K562 (cell line): ENCODE data around the gene SLC22A23. TPM values are rescaled to one million over a fixed set of nuclear protein-coding genes. Genes with fewer than 3 reads are reported as not detected.

Experiments
- ATAC-seq: fragments of 200-7000 bp; cut with Tn5 transposase; 3 replicates; pipeline ENCODE4 v1.9.1; 2020; ENCODE audit warnings: moderate library complexity
- BruUV-seq: library from RNA; stranded (reverse); fragments of 400-500 nt; replicated peaks from 2 replicates; lab custom pipeline; 2021; lab: Mats Ljungman, UMichigan
- CTCF ChIA-PET: fragments of 300-600 bp; formaldehyde crosslinking; extraction: SDS; loops from one replicate; lab custom pipeline; 2021; ENCODE audit warnings: low intra/inter-chr PET ratio; lab: Yijun Ruan, JAX
- POLR2A ChIA-PET: fragments of 300-600, 350-650 bp; sonication (Branson Sonifier 250); formaldehyde crosslinking; extraction: SDS; loops from one replicate; lab custom pipeline; 2021; ENCODE audit warnings: antibody characterized with exemption, inconsistent platforms; lab: Yijun Ruan, JAX
- DNase-seq, 4 experiments: peaks; one replicate each; pipeline versions ENCODE4 v3.0.0 to v3.0.0-alpha.2; 2011 to 2018; ENCODE audit warnings: low spot score in 3 of 4, mixed read lengths in 3 of 4; ENCODE audit errors: extremely low read depth in 1 of 4
- FAIRE-seq: peaks from 2 replicates; lab custom pipeline; 2011; peaks lifted over from hg19 to GRCh38; lab: Jason Lieb, UNC
- H2AFZ ChIP-seq: 2 replicates; pipeline ENCODE4 v1.6.0; 2011; ENCODE audit warnings: low read depth, low read length, control low read depth, inconsistent platforms
- H3K27ac ChIP-seq: fragments of 200-600 bp; 3 replicates; pipeline ENCODE4 v1.8.0; 2011; ENCODE audit warnings: low read depth, mild to moderate bottlenecking, control low read depth, inconsistent platforms, low read length, moderate library complexity, mixed read lengths; ENCODE audit errors: extremely low read depth
- H3K27me3 ChIP-seq, 2 experiments: fragments of 300-600 bp in 1 of 2; 2 replicates in 1 of 2; 3 replicates in 1 of 2; pipeline versions ENCODE4 v1.6.0 to v1.8.0; 2011; ENCODE audit warnings: inconsistent platforms in 2 of 2, low read length in 2 of 2, mild to moderate bottlenecking in 1 of 2, mixed read lengths in 1 of 2, moderate library complexity in 1 of 2; ENCODE audit not compliant: control insufficient read depth in 2 of 2, insufficient read depth in 2 of 2
- H3K36me3 ChIP-seq: fragments of 300-600 bp; 3 replicates; pipeline ENCODE4 v1.8.0; 2011; ENCODE audit warnings: mild to moderate bottlenecking, low read length, inconsistent platforms; ENCODE audit not compliant: control insufficient read depth, insufficient read depth
- H3K4me1 ChIP-seq, 2 experiments: fragments of 200-600 bp in 1 of 2; replicated peaks in 1 of 2; 2 replicates in 1 of 2; 3 replicates in 1 of 2; pipeline versions ENCODE4 v1.5.1 to v1.8.0; 2011; ENCODE audit warnings: inconsistent platforms in 2 of 2, low read length in 2 of 2, mild to moderate bottlenecking in 1 of 2, mixed read lengths in 1 of 2, moderate library complexity in 1 of 2; ENCODE audit not compliant: control insufficient read depth in 2 of 2, insufficient read depth in 2 of 2
- H3K4me2 ChIP-seq: 2 replicates; pipeline ENCODE4 v1.6.1; 2011; ENCODE audit warnings: low read length, control low read depth, inconsistent platforms, mixed read lengths; ENCODE audit not compliant: insufficient read depth
- H3K4me3 ChIP-seq: fragments of 200-600 bp; sonication (generic), shearing (Covaris generic); 2 replicates; pipeline ENCODE4 v1.5.1; 2016; ENCODE audit warnings: control low read depth, inconsistent platforms
- H3K79me2 ChIP-seq: fragments of 200-600 bp; 3 replicates; pipeline ENCODE4 v1.8.0; 2011; ENCODE audit warnings: low read length, inconsistent platforms; ENCODE audit not compliant: control insufficient read depth, insufficient read depth
- H3K9ac ChIP-seq, 2 experiments: 2 replicates each; pipeline versions ENCODE4 v1.6.0 to v1.6.1; 2011; ENCODE audit warnings: low read depth in 2 of 2, low read length in 2 of 2, control low read depth in 1 of 2, inconsistent platforms in 1 of 2, mild to moderate bottlenecking in 1 of 2, mixed read lengths in 1 of 2; ENCODE audit not compliant: insufficient read depth in 1 of 2
- H3K9me1 ChIP-seq: one replicate; pipeline ENCODE4 v1.6.0; 2011; ENCODE audit warnings: inconsistent platforms, mild to moderate bottlenecking, low read length, moderate library complexity; ENCODE audit not compliant: control insufficient read depth, insufficient read depth
- H3K9me3 ChIP-seq: replicated peaks from 2 replicates; pipeline ENCODE4 v1.5.1; 2011; ENCODE audit warnings: low read depth, low read length, inconsistent platforms; ENCODE audit not compliant: control insufficient read depth, insufficient read depth
- H4K20me1 ChIP-seq: replicated peaks from 2 replicates; pipeline ENCODE4 v1.6.1; 2011; ENCODE audit warnings: low read length, inconsistent platforms, mixed read lengths; ENCODE audit not compliant: control insufficient read depth, insufficient read depth
- FOXO4 ChIP-seq: fragments of 450-650 bp; formaldehyde crosslinking; IDR thresholded peaks from 2 replicates; pipeline ENCODE4 v1.4.0; 2020; ENCODE audit warnings: mild to moderate bottlenecking, moderate library complexity
- HNRNPK ChIP-seq: fragments of 200-400 bp; formaldehyde crosslinking; IDR thresholded peaks from one replicate; pipeline ENCODE4 v1.6.1; 2018; ENCODE audit warnings: mild to moderate bottlenecking, low read depth, low read length; ENCODE audit not compliant: poor library complexity, severe bottlenecking
- POLR2G ChIP-seq: fragments of 200-400 bp; formaldehyde crosslinking; IDR thresholded peaks from 2 replicates; pipeline ENCODE4 v1.6.1; 2017; ENCODE audit warnings: low read depth, mild to moderate bottlenecking, antibody characterized with exemption, low read length, moderate library complexity
- ZBTB11 ChIP-seq, 3 experiments: fragments of 200-800 bp in 1 of 3; fragments of 250-450 bp in 1 of 3; fragments of 450-650 bp in 1 of 3; sonication (Bioruptor Pico) in 1 of 3; sonication (Bioruptor generic) in 1 of 3; formaldehyde crosslinking in 1 of 3; IDR thresholded peaks; 2 replicates each; pipeline versions ENCODE4 v1.6.1 to v1.8.0; 2016 to 2022; ENCODE audit warnings: mild to moderate bottlenecking in 2 of 3, missing genetic modification characterization in 2 of 3, missing compliant biosample characterization in 1 of 3, moderate library complexity in 1 of 3
- ZNF449 ChIP-seq: fragments of 250-450 bp; sonication (Bioruptor Pico); IDR thresholded peaks from 2 replicates; pipeline ENCODE4 v1.8.0; 2022; ENCODE audit warnings: moderate library complexity, mild to moderate bottlenecking, inconsistent platforms
- ZNF592 ChIP-seq: fragments of 450-650 bp; IDR thresholded peaks from 2 replicates; pipeline ENCODE4 v1.6.1; 2017; ENCODE audit warnings: antibody characterized with exemption, mild to moderate bottlenecking
- WGBS: fragments of 100-300 bp; shearing (Covaris generic); methylation state at CpG from one replicate; pipeline ENCODE4 v1.1.6; 2016; ENCODE audit warnings: low coverage, mixed read lengths; ENCODE audit not compliant: insufficient coverage; ENCODE audit errors: missing lambda C conversion rate; 5-methylcytosine and 5-hydroxymethylcytosine counted together
- in situ Hi-C: fragments of 300-500 bp; cut with MboI; formaldehyde crosslinking; loops from 4 replicates; pipeline ENCODE4 v1.15.0; 2018; ENCODE audit warnings: inconsistent platforms, mixed read lengths
- intact Hi-C: fragments of 100-400 bp; cut with micrococcal nuclease; formaldehyde crosslinking; loops from 2 replicates; pipeline ENCODE4 v1.14.2; 2022
- polyA plus RNA-seq, 8 experiments: library from polyadenylated mRNA; depleted of rRNA in 4 of 8; stranded (reverse) in 5 of 8; unstranded in 3 of 8; fragments of >200 nt; fragmentation: Nextera tagmentation in 2 of 8; fragmentation: Illumina TruSeq in 1 of 8; extraction: Ambion mirVana in 2 of 8; extraction: Trizol in 1 of 8; gene quantifications; 2 replicates each; pipeline versions ENCODE4 v1.2.1 to v1.2.3, GENCODE V29; 2011 to 2014; ENCODE audit warnings: inconsistent platforms in 1 of 8, missing spikeins in 1 of 8
- total RNA-seq, 7 experiments: library from RNA; depleted of rRNA in 6 of 7; stranded (reverse); fragments of >200 nt in 6 of 7; fragmentation: Illumina TruSeq in 2 of 7; extraction: Trizol in 2 of 7; gene quantifications; 2 replicates each; pipeline versions ENCODE4 v1.2.1 to v1.2.3, GENCODE V29; 2011 to 2021; ENCODE audit warnings: low replicate concordance in 1 of 7

SLC22A23 gene
- total and polyA plus RNA-seq, 9 of the 15 experiments (the other 6 are each of a cell fraction or from before 2014, with no cell fraction given) = 0.30 to 8.7 (median 2.5) TPM

- BruUV-seq = no TSS peak
- H3K36me3 ChIP-seq = no peaks in the 10 kb centered on the region
- DNase-seq (no peak), FAIRE-seq (no peak), ATAC-seq (peak; percentile 60)
- POLR2A ChIA-PET = interaction anchor here (0.6 to 1.1 kb wide), 9 partner anchors 10 to 445 kb away, joined by 3 to 4 read pairs (median 3); no protein-coding TSS in a partner anchor
- no peak overlapping the region for H3K4me3 ChIP-seq
- H3K27me3 ChIP-seq = no peaks in the 10 kb centered on the region
- CTCF ChIA-PET = no interaction called here
- H2AFZ ChIP-seq = no peak overlapping the region
- H3K4me2 ChIP-seq = peak overlapping the region; percentile 38; the same call in 1 of the 2 replicates
- H3K9me1 ChIP-seq = peaks cover 7% of the 10 kb centered on the region
- peaks cover 42 to 69% of the 10 kb centered on the region in 2 experiments for H3K4me1 ChIP-seq
- H3K9ac ChIP-seq = 0 out of 4 replicates have a peak overlapping the region, but pooled peaks of 1 of the 2 experiments have one; percentile 4
- H4K20me1 ChIP-seq = peaks cover 26% of the 10 kb centered on the region; the same call in 1 of the 2 replicates
- intact Hi-C loops (loop anchor here (5.0 to 10.0 kb wide), 3 partner anchors 43 to 686 kb away; no protein-coding TSS in a partner anchor), in situ Hi-C loops (loop anchor here (10.0 kb wide), 1 partner anchor 306 kb away; no protein-coding TSS in a partner anchor)
- no peaks in the 10 kb centered on the region for H3K9me3 ChIP-seq
- H3K79me2 ChIP-seq = no peaks in the 10 kb centered on the region
- H3K27ac ChIP-seq = no peak overlapping the region
- WGBS = 68% methylated on average over 18 of the region's 21 CpGs
- TF ChIP-seq ZNF592 = no peak
- TF ChIP-seq POLR2G = peak; percentile 64
- no peak for TF ChIP-seq HNRNPK
- no peak for TF ChIP-seq ZNF449 (CRISPR knock-in tag)
- no peak for TF ChIP-seq ZBTB11 (CRISPR knock-in tag; IDR thresholded peaks at IDR 0.05)
- 0 out of 2 replicates have a peak, but pooled peaks have one; percentile 53 for TF ChIP-seq FOXO4
These were observed 167.9 kb downstream of the SLC22A23 start for GRCh38 chr6:3288711-3289663.
